Activated CD8-positive, alpha-beta memory T cell treated with anti-CD3 and anti-CD28 coated beads, Interleukin-2, amount 50 U/mL, for 1 hour (primary cell): ENCODE measurements around the gene NRXN3.

Experiments
- DNase-seq: peaks from one replicate; pipeline ENCODE4 v3.0.0-alpha.2; 2020; ENCODE audit errors: extremely low read depth

The NRXN3 gene

DNA sequence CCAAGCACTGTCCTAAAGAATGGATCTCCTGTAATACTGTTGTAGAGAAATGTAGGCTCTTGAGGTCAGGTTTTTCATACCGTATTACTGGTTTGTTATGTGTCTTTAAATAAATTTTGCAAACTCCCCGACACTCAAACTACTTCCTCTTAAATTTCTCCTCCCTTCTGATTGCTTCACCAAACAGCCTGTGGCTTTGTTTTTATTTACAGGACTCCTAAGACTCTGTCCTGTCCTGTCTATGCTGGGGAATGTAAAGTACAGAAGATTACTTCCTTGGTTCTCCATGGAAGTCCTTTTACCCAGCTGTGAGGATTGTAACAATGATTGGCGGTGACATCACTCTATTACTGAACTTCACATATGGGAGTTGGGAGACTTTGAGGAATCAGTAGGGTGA is 1167.6 kb downstream of the NRXN3 start:
- DNase-seq, result no peak

DNA sequence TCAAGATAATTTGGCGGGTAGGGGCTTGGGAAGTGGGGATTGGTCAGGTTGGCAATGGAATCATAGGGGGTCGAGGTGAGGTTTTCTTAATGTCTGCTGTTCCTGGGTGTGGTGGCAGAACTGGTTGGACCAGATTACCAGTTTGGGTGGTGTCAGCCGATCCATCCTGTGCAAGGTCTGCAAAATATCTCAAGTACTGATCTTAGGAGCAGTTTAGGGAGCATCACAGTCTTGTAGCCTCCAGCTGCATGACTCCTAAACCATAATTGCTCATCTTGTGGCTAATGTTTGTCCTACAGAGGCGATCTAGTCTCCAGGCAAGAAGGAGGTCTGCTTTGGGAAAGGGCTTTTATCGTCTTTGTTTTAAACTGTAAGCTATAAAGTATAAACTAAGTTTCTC is 1172.8 kb downstream of the NRXN3 start:
- no peak for DNase-seq

DNA sequence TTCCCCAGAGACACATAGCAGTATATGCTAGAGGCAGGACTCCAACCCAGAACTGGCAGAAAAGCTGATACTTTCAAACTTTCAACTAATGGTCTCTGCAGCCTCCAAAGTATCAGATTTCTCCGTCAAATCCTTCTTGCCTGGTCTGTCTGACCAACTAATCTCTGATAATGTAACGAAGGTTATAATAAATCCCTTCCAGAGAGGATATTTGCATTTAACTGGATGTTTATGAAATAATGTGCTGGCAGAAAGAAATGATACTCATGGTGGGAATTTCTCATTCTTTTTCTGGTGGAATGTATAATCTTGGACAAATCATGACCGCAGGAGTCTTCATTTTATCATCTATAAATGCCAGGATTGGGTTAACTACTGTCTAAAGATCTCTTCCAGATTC is 1180.8 kb downstream of the NRXN3 start:
- no peak for DNase-seq

DNA sequence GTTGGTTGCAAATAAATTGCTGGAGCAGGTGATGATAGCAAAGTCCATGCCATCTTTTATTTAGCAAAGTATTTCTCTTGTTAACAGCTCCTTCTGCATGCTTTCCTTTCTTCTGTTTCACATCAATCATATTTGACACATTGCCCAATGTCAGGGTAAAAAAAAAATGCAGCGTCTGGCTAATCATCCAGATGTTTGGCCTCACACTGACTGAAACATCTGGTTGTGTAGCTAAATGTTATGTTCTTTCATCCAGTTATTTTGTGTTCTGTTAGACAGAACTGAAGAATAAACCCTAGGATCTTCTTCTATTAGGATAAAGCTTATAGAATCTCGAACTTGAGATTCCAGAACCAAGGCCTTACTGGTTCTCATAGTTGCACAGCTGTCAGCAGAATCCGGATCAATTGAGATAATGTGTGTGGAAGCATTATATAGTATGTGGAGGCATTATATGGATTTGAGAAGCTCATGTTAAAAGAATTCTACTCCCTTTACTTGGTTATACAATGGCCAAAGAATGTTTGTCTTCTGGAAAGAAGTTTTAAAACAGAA is 1182.0 kb downstream of the NRXN3 start:
- no peak for DNase-seq

DNA sequence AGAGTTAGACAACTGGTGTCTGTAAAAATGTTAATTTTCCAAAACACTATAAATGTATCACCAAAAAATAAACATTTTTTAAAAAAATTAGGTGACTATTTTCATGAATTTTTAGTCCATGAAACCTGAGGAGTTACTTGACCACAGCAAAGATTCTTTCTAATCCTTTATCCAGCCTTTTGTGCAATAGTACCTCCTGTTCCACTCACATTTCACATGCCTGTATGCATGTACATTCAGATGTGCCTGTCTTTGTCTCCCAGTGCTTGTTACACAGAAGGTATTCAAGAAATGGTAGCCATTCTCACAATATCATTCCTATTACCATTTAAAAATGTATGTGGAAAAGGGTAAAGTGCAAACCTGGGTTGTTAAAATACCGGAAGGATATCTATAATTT is 1184.2 kb downstream of the NRXN3 start:
- DNase-seq, result no peak

DNA sequence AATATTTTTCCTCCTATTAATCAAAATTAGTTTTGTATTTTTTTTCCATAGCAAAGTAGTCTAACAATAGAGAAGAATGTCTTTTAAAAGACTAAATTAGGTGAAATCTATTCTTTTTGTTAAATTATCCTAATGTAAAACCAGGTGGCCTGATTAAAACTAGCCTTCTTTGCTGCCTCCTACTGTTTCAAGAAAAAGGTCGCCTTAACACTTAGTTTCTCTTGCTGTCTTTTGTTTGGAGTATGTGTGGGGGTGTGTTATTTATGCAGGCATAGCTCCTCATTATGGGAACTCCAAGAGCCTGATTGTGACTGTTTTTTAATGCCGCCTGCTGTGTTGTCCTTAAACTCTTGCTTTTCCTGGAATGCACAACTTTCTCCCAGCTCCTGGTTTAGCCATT is 1185.9 kb downstream of the NRXN3 start:
- DNase-seq, result no peak

DNA sequence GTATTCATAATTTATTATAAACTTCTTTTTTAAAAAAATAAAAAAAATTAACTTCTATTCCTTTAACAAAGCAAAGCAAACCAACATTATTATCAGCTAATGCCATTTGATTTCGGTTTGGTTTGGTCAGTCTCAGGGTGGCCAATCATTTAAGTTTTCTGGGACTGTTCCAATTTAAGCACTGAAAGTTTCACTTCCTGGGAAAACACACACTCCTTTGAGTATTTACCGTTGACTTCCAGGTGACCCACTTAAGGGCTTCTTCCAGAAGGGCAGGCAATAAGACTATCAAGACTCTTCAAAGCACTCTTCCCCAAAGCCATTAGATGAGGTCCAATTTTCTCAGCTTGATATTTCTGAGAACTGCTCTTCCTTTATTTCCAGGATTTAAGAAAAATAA is 1187.1 kb downstream of the NRXN3 start:
- no peak for DNase-seq

DNA sequence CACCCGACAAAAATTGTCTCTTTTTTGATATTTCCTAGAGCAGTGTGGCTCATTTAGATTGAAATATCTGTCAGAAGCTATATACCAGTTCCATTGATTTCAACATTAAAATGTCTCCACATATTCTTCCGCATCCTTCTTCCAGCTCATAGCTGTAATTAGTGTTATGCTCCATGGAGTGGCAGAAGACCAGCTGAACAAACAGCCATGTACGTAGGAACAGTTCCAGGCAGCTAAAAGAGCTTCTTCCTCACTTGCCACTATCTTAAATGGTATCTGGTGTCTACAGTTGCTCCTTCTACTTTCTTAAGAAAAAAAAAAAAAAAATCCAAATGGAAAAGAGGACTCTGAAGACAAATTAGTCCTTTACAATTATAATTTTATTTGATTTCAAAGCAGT is 1193.1 kb downstream of the NRXN3 start:
- DNase-seq, result no peak

DNA sequence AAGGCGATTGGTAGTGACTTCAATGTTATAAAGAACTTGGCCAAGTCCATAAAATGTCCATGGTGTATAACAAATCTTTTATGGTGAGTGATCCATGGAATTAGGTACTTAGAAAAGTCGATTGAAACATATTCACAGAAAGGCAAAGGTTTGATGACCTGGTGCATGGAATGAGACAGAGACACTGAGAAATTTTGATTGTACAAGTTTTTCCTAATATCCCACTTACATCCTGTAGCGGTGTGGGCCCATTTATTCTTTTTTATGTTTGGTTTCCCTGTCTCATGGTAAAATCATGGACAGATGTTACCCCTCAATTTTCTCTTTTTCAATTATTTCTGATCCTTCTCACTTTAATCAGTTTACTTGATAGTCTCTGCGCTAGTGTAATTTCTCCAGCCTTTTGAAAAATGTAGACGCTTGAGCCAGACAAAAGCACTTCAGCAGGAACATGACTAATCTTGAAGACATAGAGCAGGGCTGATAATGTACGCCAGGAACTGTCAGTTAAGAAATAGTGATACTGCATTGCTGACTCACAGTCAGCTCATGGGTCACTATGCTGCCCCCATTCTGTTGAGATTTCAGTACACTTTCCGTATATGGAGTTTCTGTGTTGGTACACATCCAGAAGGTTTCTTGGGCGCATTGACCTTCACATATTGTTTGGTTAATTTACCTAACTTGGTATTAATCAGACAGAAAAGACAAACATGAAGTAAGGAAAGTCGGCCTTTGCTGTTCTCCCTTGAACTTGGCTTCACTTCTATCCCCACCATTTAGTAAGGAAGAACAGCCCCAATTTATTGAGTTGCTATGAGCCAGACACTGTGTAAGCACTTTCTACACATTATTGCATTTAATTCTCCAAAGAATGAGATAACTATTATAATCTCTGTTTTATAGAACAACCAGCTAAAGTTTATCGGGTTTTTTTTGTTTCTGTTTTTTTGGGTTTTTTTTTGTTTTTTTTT is 1199.5 kb downstream of the NRXN3 start:
- no peak for DNase-seq

DNA sequence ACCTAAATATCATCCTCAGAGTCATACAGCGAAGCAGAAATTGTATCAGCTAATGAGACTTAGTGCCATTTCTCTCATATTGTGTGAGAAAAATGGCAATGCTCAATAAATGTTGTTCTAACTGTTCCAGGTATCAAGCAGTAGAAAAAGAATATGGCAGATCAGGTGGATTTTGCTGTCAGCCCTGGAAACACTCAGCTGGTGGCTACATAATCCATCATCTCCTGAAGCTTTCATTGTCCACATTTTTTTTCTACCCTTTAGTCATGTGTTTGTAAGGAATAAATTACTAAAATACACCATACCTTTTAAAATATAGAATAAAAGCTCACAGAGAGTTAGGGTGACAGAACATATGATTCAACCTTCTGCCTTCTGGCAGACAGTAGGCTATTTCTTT is 1200.8 kb downstream of the NRXN3 start:
- DNase-seq, result no peak

DNA sequence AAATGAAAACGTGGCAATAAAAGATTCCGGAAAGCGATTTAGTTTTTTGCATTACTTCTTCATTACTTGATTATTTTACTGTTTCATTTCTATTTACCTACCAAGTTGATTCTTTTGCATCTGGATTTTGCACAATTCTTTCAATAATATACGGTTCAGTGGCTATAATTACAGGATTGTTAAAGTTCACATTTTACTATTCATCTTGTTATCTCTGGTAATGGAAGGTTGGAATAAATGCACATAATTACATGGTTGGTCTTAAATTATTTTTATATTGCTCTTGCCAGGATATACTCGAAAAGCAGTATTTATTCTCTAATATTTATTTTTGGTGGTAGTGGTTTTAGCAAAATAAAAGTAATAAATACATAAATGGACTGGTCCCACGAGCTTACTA is 1203.3 kb downstream of the NRXN3 start:
- no peak for DNase-seq

DNA sequence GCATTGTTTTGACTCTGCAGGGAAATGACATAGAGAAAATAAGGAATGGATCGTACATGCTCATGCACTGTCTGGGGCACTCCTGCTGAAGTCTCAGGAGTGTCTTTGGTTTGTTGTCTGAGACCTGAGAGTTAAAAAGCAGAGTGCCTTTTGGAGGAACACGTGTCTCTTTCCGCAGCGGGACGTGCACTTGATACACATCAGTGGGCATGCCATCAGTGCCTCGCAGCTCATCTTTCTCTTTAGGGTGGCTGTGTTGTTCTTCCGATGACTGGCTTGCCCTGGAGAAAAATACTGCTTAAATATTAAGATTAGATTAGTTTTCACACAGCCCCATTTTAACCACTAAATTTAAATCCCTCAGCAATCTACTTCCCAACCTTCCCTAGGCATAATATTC is 1205.2 kb downstream of the NRXN3 start:
- DNase-seq, result no peak

DNA sequence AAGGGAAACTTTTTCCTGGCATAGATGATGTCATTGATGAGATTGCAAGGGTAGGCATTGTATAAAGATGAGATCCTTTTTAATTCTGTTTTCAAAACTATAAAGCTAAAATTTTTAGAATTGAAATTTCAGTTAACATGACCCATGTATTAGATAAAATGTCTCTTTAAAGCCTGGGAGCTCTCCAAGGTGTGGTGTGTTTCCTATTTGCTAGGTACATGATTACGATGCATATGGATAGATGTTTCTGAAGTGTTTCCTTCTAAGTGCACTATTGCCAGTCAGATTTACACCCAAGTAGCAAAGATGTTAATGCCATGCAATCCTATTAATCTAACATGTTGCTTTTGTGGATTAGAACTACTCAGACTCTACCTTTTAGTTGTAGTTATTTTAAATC is 1206.4 kb downstream of the NRXN3 start:
- no peak for DNase-seq

DNA sequence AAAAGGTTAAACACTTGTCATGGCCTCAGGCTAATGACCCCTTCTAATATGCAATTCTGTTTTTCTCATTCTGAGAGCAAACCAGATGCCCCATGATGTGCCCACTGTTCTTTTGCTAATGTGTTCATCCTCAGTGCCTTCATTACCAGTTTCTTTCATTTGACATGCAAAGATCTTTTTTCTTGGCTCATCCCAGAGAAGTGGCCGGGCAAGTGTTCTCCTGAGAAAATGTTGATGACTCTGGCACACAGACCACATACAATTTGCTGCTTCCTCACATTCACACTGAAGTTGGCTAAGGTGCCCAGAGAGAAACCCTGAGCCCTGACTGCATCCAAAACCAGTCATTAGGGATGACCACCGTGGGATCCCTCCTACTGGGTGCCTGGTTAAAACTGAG is 1207.8 kb downstream of the NRXN3 start:
- DNase-seq, result no peak

DNA sequence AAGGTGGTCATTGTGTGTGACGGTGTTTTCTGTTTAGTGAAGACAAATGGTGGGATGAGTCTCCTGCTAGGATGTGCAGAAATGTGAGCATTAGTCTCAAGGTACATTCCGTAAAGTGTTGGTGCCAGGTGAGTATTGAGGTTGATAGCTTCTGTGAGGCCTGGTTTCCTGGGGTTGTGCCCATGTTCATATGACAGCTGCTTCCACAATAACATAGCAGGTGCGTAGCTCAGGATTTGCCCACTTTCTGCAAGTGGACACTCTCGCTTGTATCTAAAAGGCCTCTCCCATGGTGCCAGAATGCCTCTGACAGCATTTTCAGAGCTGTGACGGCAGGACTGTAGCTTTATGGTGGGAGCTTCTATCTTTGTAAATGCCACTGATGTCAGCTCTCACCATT is 1209.1 kb downstream of the NRXN3 start:
- no peak for DNase-seq

DNA sequence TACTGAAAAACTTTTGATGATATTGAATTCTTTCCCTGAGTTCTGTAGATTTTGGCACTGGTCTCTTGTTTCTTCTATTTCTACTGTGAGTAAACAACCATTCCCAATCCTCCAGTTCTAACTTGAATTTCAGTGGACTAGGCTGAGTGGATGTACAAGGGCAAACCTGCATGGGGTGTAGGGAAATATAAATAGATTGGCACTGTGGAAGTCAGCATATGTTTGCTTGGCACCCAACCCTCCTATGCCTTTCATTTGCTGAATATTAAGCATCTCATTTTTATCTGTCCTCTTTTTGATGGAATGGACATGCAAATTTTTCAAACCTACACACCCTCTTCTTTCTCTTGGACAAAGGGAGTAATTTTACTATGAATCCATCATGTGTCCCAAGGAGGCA is 1212.9 kb downstream of the NRXN3 start:
- no peak for DNase-seq

DNA sequence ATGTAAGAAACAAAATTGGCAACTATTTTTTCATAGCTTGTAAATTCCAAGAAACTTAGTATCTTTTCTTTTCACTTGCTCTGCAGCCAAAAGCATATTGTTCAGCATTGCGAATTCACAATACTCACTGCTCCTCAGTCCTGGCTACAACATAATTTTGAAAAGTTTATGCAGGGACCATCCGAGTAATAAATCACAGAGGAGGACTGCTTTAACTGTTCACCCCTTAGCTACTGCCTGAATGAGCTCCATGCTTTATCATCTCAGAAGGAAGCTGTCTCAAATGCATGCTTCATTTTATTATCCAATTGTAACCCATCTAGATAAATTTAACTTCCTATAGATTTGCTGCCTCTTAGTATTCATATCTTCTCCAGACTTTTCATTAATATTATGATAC is 1213.3 kb downstream of the NRXN3 start:
- DNase-seq, result no peak

DNA sequence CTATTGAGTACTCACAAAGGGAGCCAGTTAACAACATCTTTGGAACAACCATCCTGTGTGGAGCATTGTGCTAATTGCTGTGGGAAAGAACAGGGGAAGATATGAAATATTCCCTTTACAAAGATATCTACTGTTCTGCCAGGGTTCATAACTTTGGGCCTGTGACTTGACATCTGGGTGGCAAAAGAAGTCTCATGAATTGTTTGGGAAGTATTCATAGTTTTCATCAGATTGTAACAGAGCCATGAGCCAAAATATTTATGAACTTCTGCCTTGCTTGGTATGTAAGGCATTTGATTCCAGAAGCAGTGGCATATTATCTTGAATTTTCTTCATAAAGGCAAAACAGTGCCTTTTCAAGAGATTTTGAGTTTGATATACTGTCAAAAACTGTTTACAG is 1224.9 kb downstream of the NRXN3 start:
- no peak for DNase-seq

DNA sequence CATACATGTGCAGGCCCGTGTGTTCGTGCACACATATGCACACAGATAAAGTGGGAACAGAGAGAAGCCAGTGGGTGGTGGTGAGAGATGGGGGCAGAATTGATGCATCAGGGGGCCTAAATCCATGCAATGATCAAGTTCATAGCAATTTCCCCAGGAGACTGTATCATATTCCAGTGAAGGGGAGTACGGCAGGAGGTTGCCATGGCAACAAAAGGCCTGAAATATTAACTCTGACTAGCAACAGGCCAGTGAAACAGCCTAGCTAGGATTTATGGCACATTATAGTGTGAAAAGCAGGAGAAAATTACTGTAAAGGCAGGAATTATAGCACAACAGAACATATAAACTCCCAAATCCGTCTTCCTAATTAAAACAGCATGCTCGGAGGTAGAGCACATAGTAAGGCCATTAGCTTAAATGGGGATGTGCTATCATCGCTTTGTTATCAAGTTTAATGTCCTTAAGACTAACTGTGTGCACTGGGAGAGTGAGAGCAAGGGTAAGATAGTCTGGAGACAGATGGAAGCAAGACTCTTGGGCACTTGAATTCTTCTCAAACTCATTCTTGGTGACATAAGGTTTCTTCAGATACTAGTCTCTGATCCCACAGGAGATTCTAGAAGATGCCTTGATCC is 1234.8 kb downstream of the NRXN3 start:
- DNase-seq, result no peak

DNA sequence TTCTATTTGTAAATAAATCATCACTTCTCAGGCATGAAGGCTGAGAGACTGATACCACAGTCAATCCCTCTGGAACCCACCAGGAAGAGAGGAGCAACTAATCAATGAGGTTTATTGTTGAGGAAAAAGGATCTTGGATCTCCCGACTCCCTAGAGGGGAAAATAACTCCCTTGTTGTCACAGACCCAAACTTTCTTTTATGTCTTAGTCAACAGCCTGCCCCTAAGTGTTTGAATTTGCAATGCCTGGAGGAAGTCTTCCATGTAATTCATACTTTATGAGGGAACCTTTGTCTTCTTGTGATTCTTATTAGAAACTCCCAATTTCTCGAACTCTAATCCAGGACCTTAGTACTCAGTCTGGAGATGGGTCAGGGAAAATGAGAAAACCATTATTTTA is 1235.3 kb downstream of the NRXN3 start:
- DNase-seq, result no peak

DNA sequence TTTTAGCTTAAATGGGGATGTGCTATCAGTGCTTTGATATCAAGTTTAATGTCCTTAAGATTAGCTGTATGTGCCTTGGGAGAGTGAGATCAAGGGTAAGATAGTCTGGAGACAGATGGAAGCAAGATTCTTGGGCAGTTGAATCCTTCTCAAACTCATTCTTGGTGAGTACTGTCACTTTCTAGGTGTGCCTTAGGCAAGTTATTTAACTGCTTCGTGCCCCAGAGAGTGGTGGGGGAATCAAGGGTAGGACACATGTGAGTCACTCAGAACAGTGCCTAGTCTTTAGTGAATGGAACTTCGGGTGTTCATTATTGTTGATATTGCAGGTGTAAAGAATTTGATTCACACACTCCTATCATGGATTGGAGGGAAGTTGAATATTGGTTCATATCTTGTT is 1237.4 kb downstream of the NRXN3 start:
- DNase-seq, result no peak

DNA sequence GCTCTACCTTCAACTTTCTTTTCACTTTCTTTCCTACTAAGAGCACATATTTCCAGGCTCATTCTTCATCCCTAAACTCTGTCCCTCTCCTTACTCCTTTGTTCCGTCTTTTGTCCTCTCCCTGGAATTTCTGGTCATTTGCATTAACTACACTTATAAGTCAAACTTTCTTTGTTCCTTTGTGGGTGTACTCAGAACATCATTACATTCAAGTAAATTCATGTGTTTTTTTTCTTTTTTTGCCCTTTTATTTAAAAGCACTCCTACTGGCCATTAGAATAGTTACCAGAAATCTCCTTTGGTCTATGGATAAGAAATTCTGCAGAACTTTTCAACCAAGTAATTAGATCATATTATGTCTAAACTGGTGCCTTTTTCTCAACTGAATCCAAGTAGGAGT is 1238.5 kb downstream of the NRXN3 start:
- DNase-seq, result no peak
